ENCODE results near the gene PET117.
"Not testable (repeated sequence)": the region's sequence is repeated elsewhere in the genome, so short reads cannot be mapped to it uniquely, and the experiment has no call there.

Gene PET117

GRCh38 chr20:18165553-18165952 lies 27.9 kb downstream of the PET117 start:
- no peak for DNase-seq

- DNase-seq = no peak
Observed at GRCh38 chr20:18166241-18166881, 28.7 kb downstream of the PET117 start.

- DNase-seq = no peak
Observed at GRCh38 chr20:18166950-18167349, 29.3 kb downstream of the PET117 start.

GRCh38 chr20:18172379-18172778 lies 34.7 kb downstream of the PET117 start:
- no peak for DNase-seq

GRCh38 chr20:18174906-18175683 lies 37.4 kb downstream of the PET117 start:
- DNase-seq = no peak

DNA sequence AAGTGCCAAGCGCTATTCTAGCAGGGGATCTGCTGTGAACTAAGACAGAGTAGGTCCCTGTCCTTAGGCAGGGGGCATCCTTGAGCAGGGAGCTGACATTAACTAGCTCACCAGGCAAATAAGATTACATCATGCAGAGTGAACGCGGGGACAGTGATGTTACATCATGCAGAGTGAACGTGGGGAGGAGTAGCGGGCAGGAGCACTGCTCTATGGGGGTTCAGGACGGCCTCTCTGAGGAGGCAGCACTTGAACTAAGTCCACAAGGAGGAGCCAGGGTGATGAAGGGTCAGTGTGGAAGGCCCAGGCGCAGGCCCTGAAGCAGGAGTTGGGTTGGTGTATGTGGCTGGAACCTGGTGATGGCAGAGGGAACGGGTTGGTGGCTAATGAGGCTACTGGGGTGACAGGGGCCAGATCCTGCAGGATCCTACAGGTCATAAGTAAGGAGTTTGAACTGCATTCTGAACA lies 38.7 kb downstream of the PET117 start:
- DNase-seq = no peak

GRCh38 chr20:18180366-18180765 lies 42.7 kb downstream of the PET117 start:
- DNase-seq = not testable (repeated sequence)

- DNase-seq = no peak
Observed at GRCh38 chr20:18180815-18181214, 43.2 kb downstream of the PET117 start.

GRCh38 chr20:18187020-18187419 lies 49.4 kb downstream of the PET117 start:
- DNase-seq = no peak

DNA sequence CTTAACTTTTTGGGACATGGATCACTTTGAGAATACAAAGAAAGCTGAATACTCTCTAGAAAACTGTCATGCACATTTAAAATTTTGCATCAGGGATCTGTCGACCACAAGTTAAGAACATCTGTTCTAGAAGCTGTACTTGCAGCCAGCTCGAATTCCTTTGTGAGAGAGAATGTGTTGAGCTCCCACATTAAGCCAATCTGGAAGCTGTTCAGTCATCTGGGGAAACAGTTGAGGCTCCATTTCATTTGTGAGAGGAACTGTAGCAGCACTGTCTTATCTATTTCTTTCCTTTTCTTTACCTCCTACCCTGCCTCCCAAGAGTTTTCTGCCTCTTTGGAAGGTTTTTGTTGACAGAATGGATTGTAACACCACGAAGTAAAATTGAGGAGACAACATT lies 50.8 kb downstream of the PET117 start:
- no peak for DNase-seq

GRCh38 chr20:18190338-18191233 lies 52.9 kb downstream of the PET117 start:
- DNase-seq = no peak

- no peak for DNase-seq
Observed at GRCh38 chr20:18191306-18191705, 53.6 kb downstream of the PET117 start.

All from stimulated activated naive CD4-positive, alpha-beta T cell (primary cell).